BJ (cell line): ENCODE results near the gene IQCM. TPM values are rescaled to one million over a fixed set of nuclear protein-coding genes. Genes with fewer than 3 reads are reported as not detected.

Experiments
- CTCF ChIA-PET: fragments of 350-600 bp; formaldehyde crosslinking; extraction: SDS; loops from one replicate; lab custom pipeline; 2021; ENCODE audit warnings: antibody characterized with exemption, inconsistent platforms; lab: Yijun Ruan, JAX
- POLR2A ChIA-PET: fragments of 300-600 bp; sonication (Branson Sonifier 250); formaldehyde crosslinking; extraction: SDS; loops from one replicate; lab custom pipeline; 2021; ENCODE audit warnings: antibody characterized with exemption; lab: Charles Lee
- DNase-seq: peaks from one replicate; pipeline ENCODE4 v3.0.0-alpha.2; 2011; ENCODE audit warnings: low read depth
- H3K27me3 ChIP-seq: 2 replicates; pipeline ENCODE4 v1.6.0; 2011; ENCODE audit warnings: low read length; ENCODE audit not compliant: control insufficient read depth, insufficient read depth
- H3K36me3 ChIP-seq: 2 replicates; pipeline ENCODE4 v1.5.1; 2011; ENCODE audit warnings: low read length; ENCODE audit not compliant: control insufficient read depth, insufficient read depth
- H3K4me3 ChIP-seq: 2 replicates; pipeline ENCODE4 v1.5.1; 2011; ENCODE audit warnings: low read depth, mild to moderate bottlenecking, control low read depth, low read length
- CTCF ChIP-seq: IDR thresholded peaks from 2 replicates; pipeline ENCODE4 v1.5.1; 2011; ENCODE audit warnings: low read depth, mild to moderate bottlenecking, control low read depth, inconsistent platforms, low read length, moderate library complexity; ENCODE audit not compliant: insufficient read depth
- polyA plus RNA-seq: library from polyadenylated mRNA; depleted of rRNA; stranded (reverse); fragments of >200 nt; gene quantifications from 2 replicates; pipeline ENCODE4 v1.2.3, GENCODE V29; 2011

The IQCM gene
- polyA plus RNA-seq, 1 experiment: not detected

GRCh38 chr4:149702414-149703293 is 113.0 kb downstream of the IQCM start:
- no peak for DNase-seq
- no peaks in the 10 kb centered on the region for H3K36me3 ChIP-seq
- no peaks in the 10 kb centered on the region for H3K27me3 ChIP-seq
- no peak for TF ChIP-seq CTCF
- ChIA-PET CTCF (no interaction called here), POLR2A (no interaction called here)
- no peak overlapping the region for H3K4me3 ChIP-seq

GRCh38 chr4:149701435-149702156 is 114.0 kb downstream of the IQCM start:
- CTCF ChIA-PET: no interaction called here
- TF ChIP-seq CTCF: no peak
- DNase-seq: no peak
- no peak overlapping the region for H3K4me3 ChIP-seq
- POLR2A ChIA-PET: no interaction called here
- no peaks in the 10 kb centered on the region for H3K27me3 ChIP-seq
- H3K36me3 ChIP-seq: no peaks in the 10 kb centered on the region

- no peak for DNase-seq
- ChIA-PET POLR2A (no interaction called here), CTCF (no interaction called here)
- H3K36me3 ChIP-seq: no peaks in the 10 kb centered on the region
- H3K27me3 ChIP-seq: no peaks in the 10 kb centered on the region
- no peak for TF ChIP-seq CTCF
- H3K4me3 ChIP-seq: no peak overlapping the region
Measured at GRCh38 chr4:149700272-149700671, 115.4 kb downstream of the IQCM start.

DNA sequence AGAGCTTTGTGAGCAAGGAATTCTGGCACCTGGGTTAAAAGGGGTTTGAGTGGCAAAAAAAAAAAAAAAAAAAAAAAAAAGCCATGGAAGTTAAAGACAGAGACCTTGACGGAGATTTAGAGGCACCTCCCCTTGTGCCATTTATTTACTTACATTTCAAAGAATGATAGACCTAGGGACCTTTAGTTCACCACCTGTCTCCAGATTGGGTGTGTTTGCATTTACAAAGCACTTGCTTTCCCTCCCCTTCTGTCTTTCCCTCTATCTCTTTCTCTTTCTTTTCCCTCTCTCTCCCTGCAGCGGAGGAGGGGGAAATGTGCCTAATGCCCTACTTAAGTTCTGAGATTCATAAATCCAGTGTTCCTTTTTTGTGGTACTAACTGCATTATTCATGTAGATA is 116.0 kb downstream of the IQCM start:
- TF ChIP-seq CTCF: no peak
- Histone ChIP-seq H3K36me3 (no peaks in the 10 kb centered on the region), H3K4me3 (no peak overlapping the region), H3K27me3 (no peaks in the 10 kb centered on the region)
- CTCF ChIA-PET: no interaction called here
- POLR2A ChIA-PET: no interaction called here
- no peak for DNase-seq

DNA sequence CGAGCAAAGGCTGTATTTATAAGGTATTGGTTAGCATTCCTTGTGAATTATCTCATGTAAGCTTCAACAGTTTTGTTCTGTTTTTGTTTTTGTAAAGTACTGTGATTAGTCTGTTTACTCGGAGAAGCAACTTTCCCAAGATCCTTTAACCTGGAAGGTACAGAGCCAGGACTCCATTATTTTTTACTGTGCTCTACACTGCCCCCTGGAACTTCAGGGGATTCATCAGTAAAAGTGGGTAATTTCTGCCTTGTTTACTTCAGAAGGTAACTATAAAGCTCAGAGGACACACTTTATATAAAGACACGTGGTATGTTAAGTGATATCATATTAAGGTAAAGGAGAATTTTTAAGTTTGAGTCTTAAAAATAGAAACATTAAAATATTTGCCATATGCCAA is 124.9 kb downstream of the IQCM start:
- TF ChIP-seq CTCF: no peak
- POLR2A ChIA-PET: no interaction called here
- H3K36me3 ChIP-seq: no peaks in the 10 kb centered on the region
- H3K4me3 ChIP-seq: no peak overlapping the region
- H3K27me3 ChIP-seq: no peaks in the 10 kb centered on the region
- no peak for DNase-seq
- CTCF ChIA-PET: interaction anchor here (0.6 kb wide), 1 partner anchor 24 kb away, joined by 3 read pairs; no protein-coding TSS in a partner anchor
